ENCODE data around the gene THAP3.

Gene THAP3

DNA sequence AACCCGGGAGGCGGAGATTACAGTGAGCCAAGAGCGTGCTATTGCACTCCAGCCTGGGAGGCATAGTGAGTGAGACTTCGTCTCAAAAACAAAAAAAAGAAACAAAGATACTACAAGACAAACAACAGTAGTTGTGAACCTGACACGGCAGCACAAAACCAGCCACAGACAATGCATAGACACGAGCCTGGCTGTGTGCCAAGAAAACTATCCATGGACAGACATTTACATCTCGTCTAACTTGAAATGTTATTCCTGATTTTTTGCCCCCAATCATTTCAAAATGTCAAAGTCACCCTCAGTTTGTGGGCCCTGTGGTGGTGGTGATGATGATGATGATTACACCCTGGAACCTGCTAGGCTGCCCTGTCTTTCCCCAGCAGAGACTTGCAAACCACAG is 28.3 kb upstream of the THAP3 start:
- TF ChIP-seq CTCF (IDR thresholded peaks at IDR 0.05; ENCODE audit: low read length) = no peak
- TF ChIP-seq EZH2 (optimal IDR thresholded peaks at IDR 0.05; ENCODE audit: low read depth, low read length) = no peak
- TF ChIP-seq EZH2phosphoT487 (IDR thresholded peaks at IDR 0.05; ENCODE audit: low read length) = no peak
- Histone ChIP-seq H3K4me1 (ENCODE audit: low read length) (peaks cover 6% of the 10 kb centered on the region; the same call in 1 of the 2 replicates), H3K27ac (ENCODE audit: low read length) (no peak overlapping the region), H3K9ac (ENCODE audit: low read length) (no peak overlapping the region), H3K9me3 (replicated peaks; ENCODE audit: insufficient read depth, low read length) (no peaks in the 10 kb centered on the region), H4K20me1 (ENCODE audit: insufficient read depth, low read length) (peaks cover 14% of the 10 kb centered on the region; the same call in 1 of the 2 replicates), H3K27me3 (replicated peaks; ENCODE audit: insufficient read depth, low read length) (no peaks in the 10 kb centered on the region), H3K79me2 (ENCODE audit: low read length) (peaks cover 71% of the 10 kb centered on the region), H3K4me3 (ENCODE audit: low read length) (no peak overlapping the region), H3F3A (ENCODE audit: insufficient read depth, low read length) (0 out of 2 replicates have a peak, but pooled peaks cover 10% of the 10 kb centered on the region), H3K9me2 (replicated peaks; ENCODE audit: insufficient read depth, low read length) (no peaks in the 10 kb centered on the region), H3K36me3 (replicated peaks; ENCODE audit: insufficient read depth, low read length) (peaks cover 11% of the 10 kb centered on the region; the same call in 1 of the 2 replicates), H2AFZ (ENCODE audit: low read length) (no peak overlapping the region), H3K4me2 (ENCODE audit: low read depth, low read length) (no peak overlapping the region)
- no peak for DNase-seq

DNA sequence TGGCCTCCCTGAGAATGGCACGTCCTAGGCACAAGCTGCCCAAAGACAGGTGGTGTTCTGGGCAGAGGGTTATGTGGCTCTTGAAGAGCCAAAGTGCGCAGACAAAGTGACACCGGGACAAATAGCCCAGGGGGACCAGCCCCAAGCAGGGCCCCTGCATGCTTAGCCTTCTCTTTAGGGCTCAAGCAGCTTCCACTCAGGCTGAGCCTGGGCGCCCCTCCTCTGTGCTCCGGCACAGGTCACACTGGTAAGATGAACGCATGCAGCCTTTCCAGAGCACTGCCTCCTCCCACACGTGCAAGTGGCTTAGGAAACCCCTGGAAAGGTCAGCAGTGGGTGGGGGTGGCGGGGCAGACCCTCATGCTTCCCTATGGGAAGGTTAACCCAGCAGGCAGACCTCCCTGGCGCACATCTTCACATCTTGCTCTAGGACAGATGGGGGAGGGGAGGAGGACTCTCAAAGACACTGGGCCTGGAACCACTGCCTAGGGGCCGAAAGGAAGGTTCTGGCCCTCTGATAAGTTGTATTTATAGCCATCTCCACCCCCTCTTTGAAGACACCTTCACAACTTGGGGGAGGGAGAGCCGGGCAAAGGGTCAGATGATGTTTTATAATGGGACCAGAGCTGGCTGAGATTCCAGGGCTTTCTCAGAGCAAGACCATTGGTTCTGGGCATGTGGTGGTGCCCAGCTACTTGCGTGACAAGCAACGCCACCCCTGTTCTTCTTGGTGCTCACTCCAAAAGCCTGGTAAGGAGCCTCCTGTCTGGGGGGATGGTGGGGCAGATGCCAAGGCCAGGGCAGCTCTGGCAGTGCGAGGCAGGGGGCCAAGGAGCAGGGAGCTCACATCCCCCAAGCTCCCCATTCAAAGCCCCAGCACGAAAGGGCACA is 27.5 kb upstream of the THAP3 start:
- Histone ChIP-seq H3K79me2 (ENCODE audit: low read length) (peaks cover 72% of the 10 kb centered on the region), H3K36me3 (replicated peaks; ENCODE audit: insufficient read depth, low read length) (peaks cover 11% of the 10 kb centered on the region; the same call in 1 of the 2 replicates)

GRCh38 chr1:6597777-6598131 is 26.9 kb upstream of the THAP3 start:
- TF ChIP-seq EZH2 (optimal IDR thresholded peaks at IDR 0.05; ENCODE audit: low read depth, low read length) = no peak
- TF ChIP-seq EZH2phosphoT487 (IDR thresholded peaks at IDR 0.05; ENCODE audit: low read length) = no peak
- no peak for TF ChIP-seq CTCF (IDR thresholded peaks at IDR 0.05; ENCODE audit: low read length)
- no peak for DNase-seq
- Histone ChIP-seq H3K9me2 (replicated peaks; ENCODE audit: insufficient read depth, low read length) (no peaks in the 10 kb centered on the region), H3K27me3 (replicated peaks; ENCODE audit: insufficient read depth, low read length) (no peaks in the 10 kb centered on the region), H3K79me2 (ENCODE audit: low read length) (peaks cover 76% of the 10 kb centered on the region), H3K4me3 (ENCODE audit: low read length) (no peak overlapping the region), H3K27ac (ENCODE audit: low read length) (no peak overlapping the region), H3F3A (ENCODE audit: insufficient read depth, low read length) (peaks cover 10% of the 10 kb centered on the region; the same call in 1 of the 2 replicates), H3K9ac (ENCODE audit: low read length) (no peak overlapping the region), H3K9me3 (replicated peaks; ENCODE audit: insufficient read depth, low read length) (no peaks in the 10 kb centered on the region), H3K4me1 (ENCODE audit: low read length) (peaks cover 6% of the 10 kb centered on the region; the same call in 1 of the 2 replicates), H3K36me3 (replicated peaks; ENCODE audit: insufficient read depth, low read length) (peaks cover 11% of the 10 kb centered on the region; the same call in 1 of the 2 replicates), H4K20me1 (ENCODE audit: insufficient read depth, low read length) (peaks cover 14% of the 10 kb centered on the region; the same call in 1 of the 2 replicates), H3K4me2 (ENCODE audit: low read depth, low read length) (no peak overlapping the region), H2AFZ (ENCODE audit: low read length) (no peak overlapping the region)

More for the DNA sequence above, 27.5 kb upstream of the THAP3 start:
- Histone ChIP-seq H3K9me2 (replicated peaks; ENCODE audit: insufficient read depth, low read length) (no peaks in the 10 kb centered on the region), H3K4me3 (ENCODE audit: low read length) (no peak overlapping the region), H2AFZ (ENCODE audit: low read length) (no peak overlapping the region), H3K27me3 (replicated peaks; ENCODE audit: insufficient read depth, low read length) (no peaks in the 10 kb centered on the region), H3F3A (ENCODE audit: insufficient read depth, low read length) (0 out of 2 replicates have a peak, but pooled peaks cover 10% of the 10 kb centered on the region), H3K4me1 (ENCODE audit: low read length) (peaks cover 6% of the 10 kb centered on the region; the same call in 1 of the 2 replicates), H4K20me1 (ENCODE audit: insufficient read depth, low read length) (peaks cover 14% of the 10 kb centered on the region; the same call in 1 of the 2 replicates), H3K27ac (ENCODE audit: low read length) (no peak overlapping the region), H3K4me2 (ENCODE audit: low read depth, low read length) (no peak overlapping the region), H3K9ac (ENCODE audit: low read length) (no peak overlapping the region), H3K9me3 (replicated peaks; ENCODE audit: insufficient read depth, low read length) (no peaks in the 10 kb centered on the region)
- no peak for DNase-seq
- TF ChIP-seq EZH2 (optimal IDR thresholded peaks at IDR 0.05; ENCODE audit: low read depth, low read length) (no peak), CTCF (IDR thresholded peaks at IDR 0.05; ENCODE audit: low read length) (no peak), EZH2phosphoT487 (IDR thresholded peaks at IDR 0.05; ENCODE audit: low read length) (no peak)
